NOMO-1 treated with dmso at 0.1 percent for 144 hours (cell line): Measurements from ENCODE around the gene KIAA0513.

ENCODE experiments used
- DNase-seq: peaks from one replicate; lab custom pipeline; 2025; ENCODE audit not compliant: unreplicated experiment; lab: John Stamatoyannopoulos, UW

Gene KIAA0513

DNA sequence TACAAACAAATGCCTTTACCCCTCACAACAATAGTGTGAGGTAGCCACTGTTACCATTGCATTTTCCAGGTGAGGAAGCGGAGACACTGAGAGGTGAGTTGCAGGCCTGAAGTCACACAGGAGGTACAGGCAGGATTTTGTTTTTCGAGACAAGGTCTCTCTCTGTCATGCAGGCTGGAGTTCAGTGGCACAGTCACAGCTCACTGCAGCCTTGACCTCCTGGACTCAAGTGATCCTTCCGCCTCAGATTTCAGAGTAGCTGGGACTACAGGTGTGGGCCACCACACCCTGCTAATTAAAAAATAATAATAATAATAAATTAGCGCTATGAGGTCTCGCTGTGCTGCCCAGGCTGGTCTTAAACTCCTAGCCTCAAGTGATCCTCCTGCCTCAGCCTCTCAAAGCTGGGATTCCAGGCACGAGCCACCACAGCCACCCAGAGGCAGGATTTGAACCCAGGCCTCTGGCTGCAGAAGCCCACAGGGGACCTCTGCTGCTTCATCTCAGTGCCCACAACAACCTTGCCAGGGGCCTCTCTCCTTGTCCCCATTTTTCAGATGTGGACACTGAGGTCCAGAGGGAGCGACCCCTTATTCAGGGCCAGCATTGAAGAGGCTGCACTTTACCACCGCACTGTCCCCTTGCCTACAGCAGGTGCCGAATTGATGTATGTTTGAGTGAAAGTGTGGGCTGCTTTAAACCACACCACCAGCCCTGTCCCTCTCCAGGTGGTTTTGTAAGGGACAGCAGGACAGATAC lies 100.7 kb downstream of the KIAA0513 start:
- no peak for DNase-seq

DNA sequence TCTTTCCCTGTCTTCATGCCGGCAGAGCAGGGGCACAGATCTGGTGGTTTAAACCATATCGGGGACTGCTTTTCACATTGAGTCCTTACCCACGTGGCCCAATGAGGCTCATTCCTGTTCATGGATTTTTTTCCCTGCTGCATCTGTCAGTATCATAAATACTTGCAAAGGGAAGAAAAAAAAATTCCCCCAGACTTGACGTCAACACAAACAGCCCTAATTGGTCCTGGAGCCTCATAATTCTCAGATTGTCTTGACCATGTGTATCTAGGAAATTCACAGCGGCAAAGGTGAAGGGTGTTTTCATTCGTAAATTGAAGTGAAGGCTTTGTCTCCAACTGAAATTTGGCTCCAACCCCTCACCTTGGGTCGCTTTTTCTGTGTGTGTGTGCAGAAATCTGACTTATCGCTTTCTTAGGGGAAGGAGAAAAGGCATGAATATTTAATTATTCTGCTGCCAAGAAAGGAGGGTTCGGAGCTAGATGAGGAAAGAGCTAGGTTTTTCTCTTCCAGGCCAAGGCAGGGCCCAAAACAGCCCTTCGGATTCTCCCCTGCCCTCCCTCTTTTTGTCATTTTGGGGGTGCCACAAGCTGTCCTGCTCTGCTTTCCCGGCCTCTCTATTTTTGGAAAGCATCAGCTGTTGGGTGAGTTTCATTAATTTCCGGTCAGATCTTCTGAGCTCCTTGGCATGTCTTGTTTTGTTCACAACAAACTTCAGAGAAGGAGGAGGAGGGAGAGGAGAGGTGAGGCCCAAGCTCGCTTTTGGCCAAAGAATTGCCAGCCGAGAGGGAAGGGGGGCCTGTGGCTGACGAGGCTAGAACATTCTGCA lies 102.5 kb downstream of the KIAA0513 start:
- DNase-seq: no peak

DNA sequence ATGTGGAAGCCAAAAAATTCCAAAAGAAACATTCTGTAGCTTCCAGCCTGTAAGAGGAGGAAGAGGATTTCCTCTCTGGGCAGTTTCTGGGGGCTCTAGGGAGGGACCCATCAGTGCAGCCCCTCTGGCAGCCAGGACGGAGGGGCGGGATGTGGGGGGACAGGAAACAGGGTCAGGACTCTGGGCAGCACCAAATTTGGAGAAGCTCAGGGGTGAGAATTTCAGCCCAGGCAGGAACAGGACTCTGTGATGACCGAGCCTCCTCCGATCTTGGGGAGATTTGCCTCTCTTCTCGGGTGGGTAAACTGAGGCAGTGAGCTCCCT lies 103.1 kb downstream of the KIAA0513 start:
- no peak for DNase-seq

DNA sequence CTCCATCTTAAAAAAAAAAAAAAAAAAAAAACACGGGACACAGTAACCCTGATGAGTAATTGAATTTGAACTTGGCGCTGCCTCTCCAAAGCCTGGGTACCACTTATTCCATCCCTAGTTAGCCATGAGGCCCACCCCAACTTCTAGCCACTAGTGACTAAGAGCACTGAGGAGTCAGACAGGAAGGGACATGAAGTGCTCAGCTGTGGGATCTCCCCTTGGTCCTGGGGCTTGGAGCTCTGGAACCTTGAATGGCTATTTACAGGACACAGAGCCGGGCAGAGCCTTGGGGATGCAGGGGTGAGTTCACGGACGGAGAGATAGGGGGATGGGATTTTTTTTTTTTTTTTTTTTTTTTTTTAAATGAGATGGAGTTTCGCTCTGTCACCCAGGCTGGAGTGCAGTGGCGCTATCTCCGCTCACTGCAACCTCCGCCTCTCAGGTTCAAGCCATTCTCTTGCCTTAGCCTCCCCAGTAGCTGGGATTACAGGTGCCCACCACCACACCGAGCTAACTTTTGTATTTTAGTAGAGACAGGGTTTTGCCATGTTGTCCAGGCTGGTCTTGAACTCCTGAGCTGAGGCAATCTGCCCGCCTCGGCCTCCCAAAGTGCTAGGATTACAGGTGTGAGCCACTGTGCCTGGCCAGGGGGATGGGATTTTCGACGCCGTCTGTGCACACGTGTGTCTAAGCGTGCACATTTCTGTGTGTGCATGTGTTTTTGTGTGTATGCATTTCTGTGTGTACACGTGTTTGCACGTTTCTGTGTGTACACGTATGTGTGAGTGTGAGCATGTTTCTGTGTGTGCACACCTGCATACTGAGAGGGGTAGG lies 105.1 kb downstream of the KIAA0513 start:
- no peak for DNase-seq

DNA sequence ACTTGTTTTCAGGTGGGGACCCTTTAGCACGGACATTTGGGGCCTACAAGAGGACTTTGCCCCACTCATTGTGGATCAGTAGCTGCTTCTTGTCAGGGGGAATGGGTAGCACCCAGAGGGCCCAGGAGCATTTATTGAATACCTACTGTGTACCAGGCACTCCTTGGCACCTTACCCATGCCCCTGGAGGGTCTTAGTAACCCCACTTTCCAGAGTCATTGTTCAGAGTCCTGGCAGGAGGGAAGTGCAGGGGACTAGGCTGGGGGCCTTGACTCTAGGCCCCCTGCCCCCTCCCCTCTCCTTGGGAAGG lies 105.7 kb downstream of the KIAA0513 start:
- no peak for DNase-seq

DNA sequence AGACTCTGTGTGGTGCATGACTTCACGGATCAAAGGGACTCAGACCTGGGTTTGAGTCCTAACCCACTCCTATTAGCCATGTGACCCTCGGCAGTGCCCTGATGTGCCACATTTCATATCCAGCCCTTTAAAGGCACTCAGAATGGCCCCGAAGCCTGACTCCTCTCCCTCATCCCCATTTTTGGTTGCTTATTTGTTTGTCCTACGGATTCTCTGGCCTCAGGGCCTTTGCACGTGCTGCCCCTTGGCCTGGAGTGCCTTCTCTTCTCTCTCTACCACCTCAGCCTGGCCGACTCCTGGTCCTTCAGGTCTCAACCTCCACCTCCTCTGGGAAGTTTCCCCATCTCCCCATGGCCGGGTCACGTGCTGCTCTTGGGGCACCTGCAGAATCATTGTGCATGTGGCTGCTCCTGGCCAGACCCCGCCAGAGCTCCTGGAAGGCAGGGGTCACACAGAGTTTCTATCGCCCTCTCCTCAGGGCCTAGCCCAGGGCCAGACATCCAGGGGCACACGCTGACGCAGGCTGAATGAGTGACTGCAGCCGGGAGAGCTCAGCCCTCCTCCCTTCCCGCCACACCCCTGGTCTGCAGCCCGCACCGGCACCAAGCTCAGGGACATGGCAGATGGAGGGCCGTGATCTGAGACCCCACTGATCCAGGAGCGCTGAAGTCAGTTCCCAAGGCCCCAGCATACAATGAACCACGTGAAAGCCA lies 106.6 kb downstream of the KIAA0513 start:
- no peak for DNase-seq

DNA sequence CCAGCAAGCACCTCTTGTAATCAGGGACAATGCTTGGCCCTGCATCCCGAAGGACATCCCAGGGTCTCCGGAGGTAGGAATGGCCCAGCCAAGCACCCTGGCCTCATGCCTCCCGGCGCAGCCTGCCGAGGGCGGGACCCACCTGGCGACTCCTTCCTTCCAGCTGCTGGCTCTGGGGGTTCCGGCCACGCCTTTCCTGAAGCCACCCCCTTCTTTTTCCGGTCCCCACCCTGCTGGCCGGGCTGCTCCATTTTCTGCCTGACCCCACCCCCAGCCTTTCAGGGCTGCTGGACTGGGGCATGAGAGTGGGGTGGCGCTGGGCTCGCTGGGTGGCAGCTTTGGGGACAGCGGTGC lies 107.2 kb downstream of the KIAA0513 start:
- DNase-seq: no peak

DNA sequence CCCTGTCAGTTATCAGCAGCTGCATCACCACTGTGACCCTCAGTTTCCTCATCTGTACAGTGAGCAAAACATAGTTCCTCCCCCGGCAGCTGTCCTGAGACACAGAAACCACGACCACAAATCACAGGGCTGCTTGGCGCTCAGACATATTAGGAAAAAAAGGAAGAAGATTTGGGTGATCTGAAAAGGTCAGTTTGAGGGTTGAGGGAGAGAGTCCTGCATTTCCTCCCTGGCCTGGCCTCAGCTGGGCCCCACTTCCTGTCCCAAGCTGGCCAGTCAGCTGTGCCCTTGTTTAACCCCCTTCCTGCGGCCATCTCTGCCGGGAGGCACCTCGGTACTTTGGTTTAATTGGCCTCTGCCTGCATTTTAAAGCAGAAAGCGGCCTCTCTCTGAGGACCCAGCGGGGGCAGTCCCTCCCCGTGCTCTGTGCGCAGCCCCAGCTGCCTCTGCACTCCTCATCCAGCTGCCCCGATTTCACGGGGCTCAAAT lies 108.7 kb downstream of the KIAA0513 start:
- DNase-seq: peak; percentile 74

DNA sequence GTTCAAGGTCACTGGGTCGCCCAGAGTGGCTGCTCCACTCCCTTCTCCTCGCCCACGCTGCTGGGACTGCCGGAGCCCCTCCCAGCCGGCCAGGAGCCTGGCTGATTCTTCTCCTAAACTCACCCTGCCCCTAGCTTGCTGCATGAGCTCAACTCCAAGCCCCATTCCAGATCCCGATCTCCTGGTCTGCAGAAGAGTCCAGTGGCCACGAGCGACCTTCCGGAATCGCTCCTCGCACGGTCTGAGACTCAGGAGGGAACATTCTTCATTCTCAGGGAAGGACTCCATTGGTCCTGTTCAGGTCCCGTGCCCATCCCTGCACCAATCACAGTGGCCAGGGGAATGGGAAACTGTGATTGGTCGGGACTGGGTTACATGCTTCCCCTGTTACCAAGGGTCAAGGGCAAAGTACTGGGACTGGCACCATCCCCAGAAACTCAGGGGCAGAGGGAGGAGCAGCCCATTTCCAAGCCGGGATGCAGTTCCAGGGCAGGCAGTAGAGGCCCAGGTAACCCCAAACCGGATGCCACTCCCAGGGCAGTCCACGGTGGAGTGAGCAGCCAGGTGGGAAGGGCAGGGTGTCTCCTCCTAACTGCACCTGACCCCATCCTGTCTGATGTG lies 109.2 kb downstream of the KIAA0513 start:
- DNase-seq: peak; percentile 73

DNA sequence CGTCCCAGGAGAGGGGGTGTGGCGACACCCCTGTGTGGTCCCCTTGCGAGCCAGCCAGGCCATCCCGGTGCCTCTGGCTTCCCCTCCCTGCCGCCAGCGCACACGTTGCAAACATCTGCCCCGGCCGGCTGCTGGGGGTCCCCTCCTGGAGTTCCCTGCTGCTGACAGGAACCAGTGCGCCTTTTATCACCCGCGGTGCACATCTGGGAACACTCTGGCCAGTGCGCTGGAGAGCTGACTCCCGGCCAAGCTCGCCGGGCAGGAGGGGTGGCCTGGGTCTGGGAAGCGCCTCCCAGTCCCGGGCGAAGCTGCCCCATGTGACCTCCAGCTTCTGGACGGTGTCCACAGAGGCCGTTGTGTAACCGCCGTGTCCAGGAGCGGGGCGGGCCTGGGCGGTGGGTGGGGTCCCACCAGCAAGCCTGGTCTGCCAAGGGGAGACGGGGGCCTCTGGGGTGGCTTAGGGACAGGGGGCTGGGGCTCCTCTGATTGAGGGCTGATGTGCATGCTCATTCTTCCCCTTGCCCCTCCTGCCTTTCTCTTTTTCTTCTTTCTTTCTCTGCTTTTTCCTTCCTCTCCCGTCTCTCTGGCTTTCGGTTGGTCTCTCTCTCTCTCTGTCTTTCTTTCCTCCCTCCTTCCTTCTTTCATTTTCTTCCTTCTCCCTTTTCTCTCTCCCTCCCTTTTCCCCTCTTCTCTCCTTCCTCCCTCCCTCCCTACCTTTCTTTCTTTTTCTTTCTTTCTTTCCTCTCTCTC lies 109.9 kb downstream of the KIAA0513 start:
- DNase-seq: no peak

DNA sequence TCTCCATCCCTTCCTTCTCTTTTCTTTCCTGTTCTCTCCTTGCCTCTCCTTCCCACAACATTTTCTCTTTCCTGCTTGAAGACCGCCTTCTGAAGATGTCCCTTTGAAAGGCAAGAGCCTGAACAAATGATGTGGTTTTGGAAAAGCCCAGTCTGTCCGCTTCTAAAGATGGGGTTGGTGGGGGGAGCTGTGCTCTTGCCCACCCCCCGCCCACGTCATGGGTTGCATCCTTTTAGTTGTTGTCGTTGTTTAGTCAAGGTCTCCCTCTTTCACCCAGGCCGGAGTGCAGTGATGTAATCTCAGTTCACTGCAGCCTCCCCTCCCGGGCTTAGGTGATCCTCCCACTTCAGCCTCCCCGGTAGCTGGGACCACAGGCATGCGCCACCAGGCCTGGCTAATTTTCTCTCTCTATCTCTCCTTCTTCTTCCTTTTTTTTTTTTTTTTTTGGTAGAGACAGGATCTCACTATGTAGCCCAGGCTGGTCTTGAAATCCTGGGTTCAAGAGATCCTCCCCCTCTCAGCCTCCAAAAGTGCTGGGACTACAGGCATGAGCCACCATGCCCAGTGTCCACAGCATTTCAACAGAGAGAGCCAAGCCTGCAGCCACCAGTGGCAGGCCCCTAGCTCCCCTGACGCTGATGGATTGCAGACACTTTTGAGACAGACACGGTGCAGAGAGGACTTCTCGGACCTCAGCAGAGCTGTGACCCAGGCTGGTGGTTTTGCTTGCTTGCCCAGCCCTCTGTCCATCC lies 110.7 kb downstream of the KIAA0513 start:
- no peak for DNase-seq

DNA sequence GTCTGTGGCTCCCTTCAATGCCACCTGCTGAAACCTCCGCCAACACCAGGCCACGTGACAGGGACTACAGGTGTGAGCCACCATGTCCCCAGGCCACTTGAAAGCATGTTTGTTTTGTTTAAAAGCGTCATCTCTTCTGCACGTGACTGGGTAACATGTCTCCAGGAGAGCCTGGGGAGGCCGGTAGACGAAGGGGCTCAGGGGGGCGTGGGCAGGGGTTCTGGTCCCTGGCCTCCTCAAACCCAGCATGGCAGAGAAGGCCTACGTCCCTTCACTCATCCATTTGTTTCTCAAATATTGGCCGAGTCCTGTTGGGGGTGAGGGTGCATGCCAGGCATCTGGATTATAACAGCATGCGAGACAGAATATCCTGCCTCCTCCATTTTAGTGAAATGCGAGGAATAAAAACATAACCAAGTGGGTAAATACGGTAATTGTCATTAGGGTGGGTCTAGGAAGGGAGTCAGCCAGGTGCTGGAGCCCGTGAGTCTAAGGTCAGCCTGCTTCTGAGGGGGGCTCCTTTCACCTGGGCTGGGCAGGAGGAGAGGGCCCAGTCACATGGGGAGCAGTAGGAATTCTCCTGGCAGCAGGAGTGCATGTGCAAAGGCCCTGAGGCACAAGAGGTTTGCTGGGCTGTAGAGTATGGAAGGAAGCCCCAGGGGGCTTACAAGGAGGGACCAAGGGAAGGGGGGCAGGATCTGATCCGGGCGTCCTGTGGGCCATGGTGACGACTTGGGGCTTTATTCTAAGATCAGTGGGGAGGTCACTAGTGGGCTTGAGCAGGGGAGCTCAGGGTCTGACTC lies 111.4 kb downstream of the KIAA0513 start:
- DNase-seq: no peak

DNA sequence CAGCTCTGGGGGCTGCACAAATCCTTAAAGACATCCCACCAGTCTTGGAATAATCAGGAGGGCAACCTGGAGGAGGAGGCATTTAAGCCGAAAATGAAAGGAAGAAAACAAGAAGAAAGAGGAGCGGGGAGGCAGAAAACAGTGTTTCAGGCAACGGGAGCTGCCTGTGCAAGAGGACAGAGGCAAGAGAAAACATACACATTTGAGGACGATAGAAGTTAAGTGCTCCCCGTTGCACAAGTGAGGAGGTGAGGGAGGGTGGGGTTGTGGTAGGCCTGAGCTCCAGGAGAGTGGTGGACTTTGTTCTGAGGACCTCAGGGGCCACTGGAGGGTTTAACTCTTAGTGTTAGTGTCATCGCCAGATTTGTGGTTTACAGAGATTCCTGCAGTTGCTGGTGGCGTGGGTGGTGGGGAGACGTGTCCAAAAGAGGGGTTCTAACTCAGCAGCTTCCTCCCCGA lies 112.3 kb downstream of the KIAA0513 start:
- DNase-seq: no peak

DNA sequence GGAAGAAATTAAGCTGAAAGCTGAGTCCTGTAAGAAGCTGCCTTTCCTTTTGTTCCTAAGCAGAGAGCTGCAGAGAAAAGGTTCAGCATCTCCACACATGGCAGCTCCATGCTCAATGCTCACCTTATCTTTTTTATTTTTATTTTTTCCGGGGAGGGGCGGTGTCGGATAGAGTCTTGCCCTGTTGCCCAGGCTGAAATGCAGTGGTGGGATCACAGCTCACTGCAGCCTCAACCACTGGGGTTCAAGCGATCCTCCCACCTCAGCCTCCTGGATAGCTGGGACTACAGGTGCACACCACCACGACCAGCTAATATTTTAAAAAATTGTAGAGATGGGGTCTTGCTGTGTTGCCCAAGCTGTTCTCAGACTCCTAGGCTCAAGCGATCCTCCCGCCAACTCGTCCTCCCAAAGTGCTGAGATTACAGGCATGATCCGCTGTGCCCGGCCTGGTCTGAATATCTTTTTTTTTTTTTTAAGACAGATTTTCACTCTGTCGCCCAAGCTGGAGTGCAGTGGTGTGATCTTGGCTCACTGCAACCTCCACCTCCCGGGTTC lies 112.9 kb downstream of the KIAA0513 start:
- DNase-seq: no peak

DNA sequence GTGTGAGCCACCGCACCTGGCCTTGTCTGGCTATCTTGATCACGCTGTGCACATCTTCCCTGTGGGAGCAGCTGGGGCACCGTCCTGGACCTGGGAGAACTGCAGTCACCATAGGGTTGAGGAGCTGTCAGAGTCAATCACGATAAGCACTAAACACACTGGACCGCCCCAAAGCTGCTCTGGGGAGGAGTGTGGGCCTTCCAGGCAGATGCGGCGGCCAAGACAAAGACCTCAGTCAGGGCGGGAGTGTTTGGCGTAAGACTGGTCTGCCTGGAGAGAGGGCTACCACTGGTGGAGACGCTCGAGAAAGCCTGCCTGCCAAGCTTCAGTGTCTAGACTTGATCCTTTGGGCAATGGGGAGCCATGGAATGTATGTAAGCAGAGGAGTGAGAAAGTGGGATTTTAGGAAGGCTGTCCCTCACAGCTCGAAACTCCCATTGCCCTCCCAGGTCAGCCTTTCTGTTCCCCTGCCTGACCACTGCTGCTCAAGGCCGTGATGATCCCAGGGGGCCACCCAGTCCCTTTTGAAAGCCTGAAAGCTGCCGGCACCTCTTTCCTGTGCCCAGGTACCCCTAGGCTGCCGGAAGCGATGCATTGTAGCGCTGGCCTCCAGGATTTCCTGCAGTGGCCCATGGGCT lies 114.0 kb downstream of the KIAA0513 start:
- no peak for DNase-seq

DNA sequence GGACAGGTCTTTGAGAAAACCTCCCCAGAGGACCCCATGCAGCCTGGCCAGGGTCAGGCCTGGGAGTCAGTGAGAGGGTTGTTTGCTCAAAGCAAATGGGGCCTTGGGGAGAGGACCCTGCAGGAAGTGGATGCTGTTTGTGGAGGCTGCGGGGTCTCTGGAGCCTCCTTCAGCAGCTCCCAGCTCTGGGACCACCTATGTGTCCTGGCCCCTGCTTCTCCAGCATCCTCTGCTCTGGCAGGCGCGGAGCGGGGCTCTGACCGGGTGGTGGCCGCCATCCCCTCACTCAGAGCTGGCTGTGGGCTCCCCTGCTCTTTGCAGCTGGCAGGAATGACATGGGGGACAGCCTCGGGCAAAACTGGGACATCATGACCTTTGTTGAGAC lies 114.5 kb downstream of the KIAA0513 start:
- no peak for DNase-seq

DNA sequence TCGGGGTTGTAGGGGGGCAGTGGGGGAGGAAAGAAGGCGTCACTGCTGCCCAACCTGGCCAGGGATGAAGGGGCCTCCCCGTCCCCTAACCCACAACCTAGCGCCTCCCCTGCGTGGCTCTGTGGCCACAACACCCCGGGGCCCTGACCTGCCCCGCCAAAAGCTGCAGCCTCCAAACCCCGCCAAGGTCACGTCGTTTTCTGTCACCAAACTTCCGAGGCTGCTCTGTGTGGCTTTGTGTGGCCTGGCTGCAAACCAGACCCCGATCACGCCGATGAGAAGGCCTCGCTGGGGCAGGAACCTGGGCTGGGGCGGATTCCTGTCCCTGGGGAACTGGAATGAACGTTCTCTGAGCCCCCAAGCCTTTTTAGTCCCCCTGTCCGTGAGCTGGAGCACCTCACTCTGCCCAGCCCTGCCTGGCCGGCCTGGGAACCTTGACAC lies 115.2 kb downstream of the KIAA0513 start:
- no peak for DNase-seq
